Neural progenitor cell (in vitro differentiated cells): ENCODE data around the gene CARD11.
"Not testable (repeated sequence)": the region's sequence is repeated elsewhere in the genome, so short reads cannot be mapped to it uniquely, and the experiment has no call there.

Experiments
- EZH2 ChIP-seq: fragments of 200-600 bp; sonication (generic); IDR thresholded peaks from 2 replicates; pipeline ENCODE4 v1.6.1; 2017; ENCODE audit warnings: antibody characterized with exemption, mild to moderate bottlenecking, moderate library complexity
- TF ChIP-seq, protein P1 (sequence below): fragments of 200-600 bp; sonication (generic); IDR thresholded peaks from 2 replicates; pipeline ENCODE4 v1.5.1; 2017; ENCODE audit warnings: antibody characterized with exemption, mild to moderate bottlenecking

- TF ChIP-seq EZH2 = not testable (repeated sequence)
- TF ChIP-seq, protein P1, sequence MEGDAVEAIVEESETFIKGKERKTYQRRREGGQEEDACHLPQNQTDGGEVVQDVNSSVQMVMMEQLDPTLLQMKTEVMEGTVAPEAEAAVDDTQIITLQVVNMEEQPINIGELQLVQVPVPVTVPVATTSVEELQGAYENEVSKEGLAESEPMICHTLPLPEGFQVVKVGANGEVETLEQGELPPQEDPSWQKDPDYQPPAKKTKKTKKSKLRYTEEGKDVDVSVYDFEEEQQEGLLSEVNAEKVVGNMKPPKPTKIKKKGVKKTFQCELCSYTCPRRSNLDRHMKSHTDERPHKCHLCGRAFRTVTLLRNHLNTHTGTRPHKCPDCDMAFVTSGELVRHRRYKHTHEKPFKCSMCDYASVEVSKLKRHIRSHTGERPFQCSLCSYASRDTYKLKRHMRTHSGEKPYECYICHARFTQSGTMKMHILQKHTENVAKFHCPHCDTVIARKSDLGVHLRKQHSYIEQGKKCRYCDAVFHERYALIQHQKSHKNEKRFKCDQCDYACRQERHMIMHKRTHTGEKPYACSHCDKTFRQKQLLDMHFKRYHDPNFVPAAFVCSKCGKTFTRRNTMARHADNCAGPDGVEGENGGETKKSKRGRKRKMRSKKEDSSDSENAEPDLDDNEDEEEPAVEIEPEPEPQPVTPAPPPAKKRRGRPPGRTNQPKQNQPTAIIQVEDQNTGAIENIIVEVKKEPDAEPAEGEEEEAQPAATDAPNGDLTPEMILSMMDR = not testable (repeated sequence)
Observed at GRCh38 chr7:3021224-3021623, 22.4 kb downstream of the CARD11 start.
